IMR-90 (cell line): ENCODE measurements around the gene ZRANB3. TPM values are rescaled to one million over a fixed set of nuclear protein-coding genes. Genes with fewer than 3 reads are reported as not detected.

Experiments used
- ATAC-seq: fragments of 200-7000 bp; cut with Tn5 transposase; 2 replicates; pipeline ENCODE4 v1.9.1; 2020; ENCODE audit warnings: low read depth, mild to moderate bottlenecking, moderate library complexity
- BruUV-seq: library from RNA; stranded (reverse); fragments of 400-500 nt; replicated peaks from 2 replicates; lab custom pipeline; 2021; lab: Mats Ljungman, UMichigan
- CTCF ChIA-PET: fragments of 300-600 bp; formaldehyde crosslinking; extraction: SDS; loops from one replicate; lab custom pipeline; 2021; ENCODE audit warnings: antibody characterized with exemption; lab: Yijun Ruan, JAX
- POLR2A ChIA-PET: fragments of 300-600 bp; sonication (Branson Sonifier 250); formaldehyde crosslinking; loops from one replicate; lab custom pipeline; 2022; ENCODE audit warnings: antibody characterized with exemption; ENCODE audit not compliant: unreplicated experiment; lab: Charles Lee
- DNase-seq: peaks from one replicate; pipeline ENCODE4 v3.0.0; 2013
- H2AFZ ChIP-seq: replicated peaks from 2 replicates; pipeline ENCODE3; 2013; ENCODE audit warnings: low read length, mild to moderate bottlenecking; ENCODE audit not compliant: poor library complexity
- H2AK5ac ChIP-seq: 2 replicates; pipeline ENCODE4 v1.6.1; 2013; ENCODE audit warnings: low read depth, low read length, inconsistent platforms
- H2AK9ac ChIP-seq: replicated peaks from 2 replicates; pipeline ENCODE3; 2013; ENCODE audit warnings: mild to moderate bottlenecking, low read depth, low read length, moderate library complexity; ENCODE audit not compliant: poor library complexity
- H2BK120ac ChIP-seq: 2 replicates; pipeline ENCODE4 v1.6.1; 2013; ENCODE audit warnings: low read depth, low read length, inconsistent platforms
- H2BK15ac ChIP-seq: 3 replicates; pipeline ENCODE4 v1.6.1; 2013; ENCODE audit warnings: low read depth, low read length, inconsistent platforms
- H2BK20ac ChIP-seq: 2 replicates; pipeline ENCODE4 v1.6.1; 2013; ENCODE audit warnings: low read depth, mild to moderate bottlenecking, inconsistent platforms, low read length, moderate library complexity
- H2BK5ac ChIP-seq: 2 replicates; pipeline ENCODE4 v1.6.1; 2013; ENCODE audit warnings: mild to moderate bottlenecking, low read depth, low read length, inconsistent platforms; ENCODE audit not compliant: poor library complexity, severe bottlenecking
- H3K14ac ChIP-seq: replicated peaks from 2 replicates; pipeline ENCODE4 v1.6.1; 2013; ENCODE audit warnings: low read depth, low read length, inconsistent platforms
- H3K18ac ChIP-seq: 2 replicates; pipeline ENCODE4 v1.6.1; 2013; ENCODE audit warnings: low read depth, low read length, control low read depth
- H3K23ac ChIP-seq: 2 replicates; pipeline ENCODE4 v1.6.1; 2013; ENCODE audit warnings: low read depth, low read length, inconsistent platforms
- H3K27ac ChIP-seq: 2 replicates; pipeline ENCODE4 v1.5.1; 2013; ENCODE audit warnings: mild to moderate bottlenecking, control low read depth, low read length; ENCODE audit not compliant: insufficient read depth
- H3K27me3 ChIP-seq: 2 replicates; pipeline ENCODE4 v1.6.1; 2013; ENCODE audit warnings: low read length; ENCODE audit not compliant: control insufficient read depth, insufficient read depth
- H3K36me3 ChIP-seq: 2 replicates; pipeline ENCODE4 v1.6.1; 2013; ENCODE audit warnings: low read length, mixed read lengths; ENCODE audit not compliant: control insufficient read depth, insufficient read depth
- H3K4ac ChIP-seq: 2 replicates; pipeline ENCODE4 v1.6.1; 2013; ENCODE audit warnings: low read depth, low read length, inconsistent platforms
- H3K4me1 ChIP-seq: 2 replicates; pipeline ENCODE4 v1.6.1; 2013; ENCODE audit warnings: low read length, mixed read lengths; ENCODE audit not compliant: control insufficient read depth, insufficient read depth
- H3K4me2 ChIP-seq: 2 replicates; pipeline ENCODE4 v1.6.1; 2013; ENCODE audit warnings: low read depth, mild to moderate bottlenecking, control low read depth, low read length, moderate library complexity
- H3K4me3 ChIP-seq: 2 replicates; pipeline ENCODE4 v1.5.1; 2013; ENCODE audit warnings: low read depth, mild to moderate bottlenecking, control low read depth, low read length, moderate library complexity; ENCODE audit not compliant: insufficient read depth
- H3K56ac ChIP-seq: 2 replicates; pipeline ENCODE4 v1.6.1; 2013; ENCODE audit warnings: low read length, inconsistent platforms; ENCODE audit not compliant: insufficient read depth; ENCODE audit errors: extremely low read depth
- H3K79me1 ChIP-seq, 2 experiments: 2 replicates each; pipeline ENCODE4 v1.6.1; 2013; ENCODE audit warnings: low read length in 2 of 2, inconsistent platforms in 1 of 2, low read depth in 1 of 2
- H3K9ac ChIP-seq: 2 replicates; pipeline ENCODE4 v1.6.1; 2013; ENCODE audit warnings: low read depth, low read length, control low read depth
- H3K9me1 ChIP-seq: 2 replicates; pipeline ENCODE4 v1.6.1; 2013; ENCODE audit warnings: low read length, inconsistent platforms; ENCODE audit not compliant: insufficient read depth
- H3K9me3 ChIP-seq: 2 replicates; pipeline ENCODE4 v1.6.1; 2013; ENCODE audit warnings: low read length; ENCODE audit not compliant: control insufficient read depth, insufficient read depth
- H4K20me1 ChIP-seq: 2 replicates; pipeline ENCODE4 v1.6.1; 2013; ENCODE audit warnings: low read length, inconsistent platforms; ENCODE audit not compliant: insufficient read depth
- H4K5ac ChIP-seq: 2 replicates; pipeline ENCODE4 v1.6.1; 2013; ENCODE audit warnings: mild to moderate bottlenecking, low read depth, low read length, control low read depth
- H4K8ac ChIP-seq, 2 experiments: 2 replicates each; pipeline ENCODE4 v1.6.1; 2013; ENCODE audit warnings: low read depth in 2 of 2, low read length in 2 of 2, control low read depth in 1 of 2, inconsistent platforms in 1 of 2
- H4K91ac ChIP-seq: 2 replicates; pipeline ENCODE4 v1.6.1; 2013; ENCODE audit warnings: low read depth, low read length, inconsistent platforms; ENCODE audit not compliant: insufficient read depth
- BHLHE40 ChIP-seq: fragments of 150-350 bp; IDR thresholded peaks from 2 replicates; pipeline ENCODE4 v1.6.1; 2016; ENCODE audit warnings: mild to moderate bottlenecking, low read depth, low read length
- CEBPB ChIP-seq: IDR thresholded peaks from 2 replicates; pipeline ENCODE4 v1.6.1; 2012; ENCODE audit warnings: low read depth, low read length, improper control_type of control experiment
- CTCF ChIP-seq: conservative IDR thresholded peaks from 2 replicates; pipeline ENCODE4 v1.5.1; 2012; ENCODE audit warnings: mild to moderate bottlenecking, low read depth, low read length, improper control_type of control experiment
- FOS ChIP-seq: fragments of 150-350 bp; IDR thresholded peaks from 2 replicates; pipeline ENCODE4 v1.6.1; 2016; ENCODE audit warnings: low read depth, low read length
- MAFK ChIP-seq: IDR thresholded peaks from 2 replicates; pipeline ENCODE4 v1.6.1; 2012; ENCODE audit warnings: low read depth, low read length, improper control_type of control experiment
- MAZ ChIP-seq: IDR thresholded peaks from 2 replicates; pipeline ENCODE4 v1.6.1; 2012; ENCODE audit warnings: low read depth, mild to moderate bottlenecking, low read length, improper control_type of control experiment, moderate library complexity, borderline replicate concordance
- MXI1 ChIP-seq: IDR thresholded peaks from 2 replicates; pipeline ENCODE4 v1.6.1; 2012; ENCODE audit warnings: low read depth, mild to moderate bottlenecking, low read length, moderate library complexity, borderline replicate concordance
- NFE2L2 ChIP-seq: fragments of 150-350 bp; IDR thresholded peaks from 2 replicates; pipeline ENCODE4 v1.6.1; 2016; ENCODE audit warnings: low read depth, mild to moderate bottlenecking, low read length
- POLR2A ChIP-seq: IDR thresholded peaks from 2 replicates; pipeline ENCODE4 v1.6.1; 2012; ENCODE audit warnings: mild to moderate bottlenecking, low read depth, low read length
- RAD21 ChIP-seq: IDR thresholded peaks from 2 replicates; pipeline ENCODE4 v1.6.1; 2012; ENCODE audit warnings: low read length, improper control_type of control experiment
- RFX5 ChIP-seq: IDR thresholded peaks from 2 replicates; pipeline ENCODE4 v1.8.0; 2012; ENCODE audit warnings: low read depth, mild to moderate bottlenecking, low read length, moderate library complexity
- SMC3 ChIP-seq: fragments of 150-350 bp; IDR thresholded peaks from 2 replicates; pipeline ENCODE4 v1.6.1; 2016; ENCODE audit warnings: low read depth, mild to moderate bottlenecking, antibody characterized with exemption, low read length, moderate library complexity
- WGBS, 2 experiments: methylation state at CpG; one replicate each; pipeline versions ENCODE4 v1.1.5 to v1.1.7; 2013; ENCODE audit warnings: missing lambda C conversion rate in 2 of 2; ENCODE audit not compliant: insufficient read length in 1 of 2; ENCODE audit errors: extremely low coverage in 2 of 2; 5-methylcytosine and 5-hydroxymethylcytosine counted together
- dilution Hi-C: fragments of 300-500 bp; cut with HindIII; formaldehyde crosslinking; loops from one replicate; pipeline ENCODE4 v1.14.3; 2018; ENCODE audit warnings: low sequenced_read_pairs; ENCODE audit not compliant: unreplicated experiment
- in situ Hi-C: fragments of 300-500 bp; cut with MboI; formaldehyde crosslinking; loops from 3 replicates; pipeline ENCODE4 v1.14.3; 2019; ENCODE audit warnings: low sequenced_read_pairs, inconsistent platforms, mixed read lengths
- intact Hi-C: fragments of 100-400 bp; cut with micrococcal nuclease; formaldehyde crosslinking; loops from 2 replicates; pipeline ENCODE4 v1.10.0; 2022
- polyA plus RNA-seq, 3 experiments: library from polyadenylated mRNA; depleted of rRNA; stranded (reverse); fragments of >200 nt; gene quantifications; 2 replicates each; pipeline ENCODE4 v1.2.3, GENCODE V29; 2012; ENCODE audit warnings: low replicate concordance in 1 of 3
- total RNA-seq: library from RNA; depleted of rRNA; stranded (reverse); fragments of >200 nt; gene quantifications from 2 replicates; pipeline ENCODE4 v1.2.3, GENCODE V29; 2012
- TF ChIP-seq, protein P1 (sequence below): fragments of 150-350 bp; IDR thresholded peaks from 2 replicates; pipeline ENCODE4 v1.6.1; 2017; ENCODE audit warnings: mild to moderate bottlenecking, antibody characterized with exemption, low read length, low read depth
- TF ChIP-seq, protein P2 (sequence below): fragments of 150-350 bp; IDR thresholded peaks from 2 replicates; pipeline ENCODE4 v1.6.1; 2016; ENCODE audit warnings: low read depth, mild to moderate bottlenecking, low read length, moderate library complexity, borderline replicate concordance

Gene ZRANB3
- total and polyA plus RNA-seq, 2 of the 4 experiments (the other 2 are of a cell fraction) = 3.4 to 9.3 TPM

- H3K18ac ChIP-seq = no peak overlapping the region
- dilution Hi-C loops (no loop called here), in situ Hi-C loops (no loop called here), intact Hi-C loops (loop anchor here (10.0 kb wide), 1 partner anchor 131 kb away; no protein-coding TSS in a partner anchor)
- no CpG with 5 or more reads among the region's 1 CpG for WGBS, 2 experiments
- no peak overlapping the region for H4K91ac ChIP-seq
- ATAC-seq (no peak), DNase-seq (no peak)
- H4K5ac ChIP-seq = no peak overlapping the region
- peaks cover 4% of the 10 kb centered on the region for H3K36me3 ChIP-seq
- H2AFZ ChIP-seq = no peak overlapping the region
- BruUV-seq = no TSS peak
- no peaks in the 10 kb centered on the region for H3K27me3 ChIP-seq
- H3K9ac ChIP-seq = no peak overlapping the region
- H3K14ac ChIP-seq = no peak overlapping the region
- no peak overlapping the region for H3K4me2 ChIP-seq
- no peak overlapping the region for H3K4ac ChIP-seq
- H3K4me3 ChIP-seq = no peak overlapping the region
- H2BK120ac ChIP-seq = no peak overlapping the region
- H3K23ac ChIP-seq = no peak overlapping the region
- no peak overlapping the region for H3K56ac ChIP-seq
- ChIA-PET CTCF (interaction anchor here (0.6 to 2.3 kb wide), 3 partner anchors 12 to 570 kb away, joined by 3 to 7 read pairs (median 3); no protein-coding TSS in a partner anchor), POLR2A (no interaction called here)
- H3K9me3 ChIP-seq = no peaks in the 10 kb centered on the region
- H3K9me1 ChIP-seq = no peaks in the 10 kb centered on the region
- H2BK5ac ChIP-seq = no peak overlapping the region
- H2AK5ac ChIP-seq = no peak overlapping the region
- H3K4me1 ChIP-seq = no peaks in the 10 kb centered on the region
- TF ChIP-seq CEBPB = no peak
- TF ChIP-seq MAZ = no peak
- TF ChIP-seq, protein P1, sequence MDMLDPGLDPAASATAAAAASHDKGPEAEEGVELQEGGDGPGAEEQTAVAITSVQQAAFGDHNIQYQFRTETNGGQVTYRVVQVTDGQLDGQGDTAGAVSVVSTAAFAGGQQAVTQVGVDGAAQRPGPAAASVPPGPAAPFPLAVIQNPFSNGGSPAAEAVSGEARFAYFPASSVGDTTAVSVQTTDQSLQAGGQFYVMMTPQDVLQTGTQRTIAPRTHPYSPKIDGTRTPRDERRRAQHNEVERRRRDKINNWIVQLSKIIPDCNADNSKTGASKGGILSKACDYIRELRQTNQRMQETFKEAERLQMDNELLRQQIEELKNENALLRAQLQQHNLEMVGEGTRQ = no peak
- no peak for TF ChIP-seq NFE2L2
- TF ChIP-seq BHLHE40 = no peak
- no peak for TF ChIP-seq POLR2A
- no peak for TF ChIP-seq FOS
- no peak for TF ChIP-seq MXI1
- no peak for TF ChIP-seq SMC3
- no peak for TF ChIP-seq MAFK
- no peak for TF ChIP-seq RFX5
- no peak for TF ChIP-seq CTCF
- TF ChIP-seq RAD21 = no peak
- TF ChIP-seq, protein P2, sequence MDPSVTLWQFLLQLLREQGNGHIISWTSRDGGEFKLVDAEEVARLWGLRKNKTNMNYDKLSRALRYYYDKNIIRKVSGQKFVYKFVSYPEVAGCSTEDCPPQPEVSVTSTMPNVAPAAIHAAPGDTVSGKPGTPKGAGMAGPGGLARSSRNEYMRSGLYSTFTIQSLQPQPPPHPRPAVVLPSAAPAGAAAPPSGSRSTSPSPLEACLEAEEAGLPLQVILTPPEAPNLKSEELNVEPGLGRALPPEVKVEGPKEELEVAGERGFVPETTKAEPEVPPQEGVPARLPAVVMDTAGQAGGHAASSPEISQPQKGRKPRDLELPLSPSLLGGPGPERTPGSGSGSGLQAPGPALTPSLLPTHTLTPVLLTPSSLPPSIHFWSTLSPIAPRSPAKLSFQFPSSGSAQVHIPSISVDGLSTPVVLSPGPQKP = no peak
- H3K27ac ChIP-seq = no peak overlapping the region
- H4K8ac ChIP-seq = no peak overlapping the region
- no peaks in the 10 kb centered on the region for H4K20me1 ChIP-seq
- no peak overlapping the region for H2AK9ac ChIP-seq
- peaks cover 3 to 5% of the 10 kb centered on the region in 2 experiments; a peak in 2 of 4 replicates for H3K79me1 ChIP-seq
- H2BK15ac ChIP-seq = no peak overlapping the region
- no peak overlapping the region for H2BK20ac ChIP-seq
Measured at GRCh38 chr2:135573620-135574019, 42.6 kb upstream of the ZRANB3 start.
